Brain microvascular endothelial cell (primary cell): ENCODE data around the gene CBFA2T3.

Experiments used
- DNase-seq: peaks from one replicate; pipeline ENCODE4 v3.0.0-alpha.2; 2020
- H3K27ac ChIP-seq: fragments of 250-450 bp; sonication (Bioruptor Pico); 2 replicates; pipeline ENCODE4 v1.5.1; 2020; ENCODE audit warnings: mild to moderate bottlenecking, moderate library complexity
- H3K27me3 ChIP-seq: fragments of 250-450 bp; sonication (Bioruptor Pico); replicated peaks from 2 replicates; pipeline ENCODE4 v1.5.1; 2020; ENCODE audit warnings: mild to moderate bottlenecking
- H3K36me3 ChIP-seq: fragments of 250-450 bp; sonication (Bioruptor Pico); replicated peaks from 2 replicates; pipeline ENCODE4 v1.5.1; 2020; ENCODE audit warnings: mild to moderate bottlenecking
- H3K4me3 ChIP-seq: 2 replicates; pipeline ENCODE4 v1.5.1; 2011; ENCODE audit warnings: low read depth, mild to moderate bottlenecking, control low read depth, low read length, moderate library complexity
- CTCF ChIP-seq: IDR thresholded peaks from 2 replicates; pipeline ENCODE4 v1.5.1; 2011; ENCODE audit warnings: low read depth, mild to moderate bottlenecking, moderate library complexity, low read length, control low read depth, inconsistent platforms; ENCODE audit errors: missing control alignments
- in situ Hi-C: cut with HindIII; loops from 2 replicates; pipeline ENCODE4 v1.10.0; 2017; ENCODE audit warnings: low sequenced_read_pairs, low pct_ligation_motif_present

CBFA2T3 gene

GRCh38 chr16:88938777-88939244 lies 38.2 kb downstream of the CBFA2T3 start:
- no peak for TF ChIP-seq CTCF
- Histone ChIP-seq H3K27me3 (peaks cover 76% of the 10 kb centered on the region), H3K36me3 (no peaks in the 10 kb centered on the region), H3K4me3 (no peak overlapping the region), H3K27ac (no peak overlapping the region)
- in situ Hi-C loops, result no loop called here
- DNase-seq, result no peak

- Histone ChIP-seq H3K36me3 (no peaks in the 10 kb centered on the region), H3K4me3 (no peak overlapping the region), H3K27me3 (peaks cover 74% of the 10 kb centered on the region), H3K27ac (no peak overlapping the region)
- TF ChIP-seq CTCF, result no peak
- no peak for DNase-seq
- in situ Hi-C loops, result no loop called here
These were observed 38.8 kb downstream of the CBFA2T3 start for GRCh38 chr16:88938119-88938776.

GRCh38 chr16:88937206-88937621 lies 39.8 kb downstream of the CBFA2T3 start:
- H3K4me3 ChIP-seq, result no peak overlapping the region
- peaks cover 64% of the 10 kb centered on the region for H3K27me3 ChIP-seq
- no peak for TF ChIP-seq CTCF
- DNase-seq, result no peak
- no peak overlapping the region for H3K27ac ChIP-seq
- no peaks in the 10 kb centered on the region for H3K36me3 ChIP-seq
- in situ Hi-C loops, result no loop called here

- no peak for DNase-seq
- no peak for TF ChIP-seq CTCF
- Histone ChIP-seq H3K4me3 (no peak overlapping the region), H3K27ac (no peak overlapping the region), H3K36me3 (no peaks in the 10 kb centered on the region), H3K27me3 (peaks cover 61% of the 10 kb centered on the region)
- in situ Hi-C loops, result no loop called here
These were observed 40.3 kb downstream of the CBFA2T3 start for GRCh38 chr16:88936556-88937205.

- Histone ChIP-seq H3K27ac (no peak overlapping the region), H3K36me3 (no peaks in the 10 kb centered on the region), H3K27me3 (peaks cover 61% of the 10 kb centered on the region), H3K4me3 (no peak overlapping the region)
- in situ Hi-C loops, result no loop called here
- no peak for TF ChIP-seq CTCF
- no peak for DNase-seq
These were observed 40.9 kb downstream of the CBFA2T3 start for GRCh38 chr16:88936008-88936555.
